HEK293T (cell line): ENCODE measurements around the gene DNAH9.

ENCODE experiments used
- CTBP1 ChIP-seq: fragments of 450-650 bp; IDR thresholded peaks from 2 replicates; pipeline ENCODE4 v1.6.1; 2016; ENCODE audit warnings: borderline replicate concordance
- NFRKB ChIP-seq: fragments of 450-650 bp; IDR thresholded peaks from 2 replicates; pipeline ENCODE4 v1.6.1; 2016; ENCODE audit warnings: mild to moderate bottlenecking, moderate library complexity
- SP1 ChIP-seq: fragments of 450-650 bp; IDR thresholded peaks from 2 replicates; pipeline ENCODE4 v1.6.1; 2017
- TARDBP ChIP-seq: fragments of 450-650 bp; IDR thresholded peaks from 2 replicates; pipeline ENCODE4 v1.6.1; 2016
- TF ChIP-seq, protein P1 (sequence below): fragments of 450-650 bp; IDR thresholded peaks from 2 replicates; pipeline ENCODE4 v1.6.1; 2016

GRCh38 chr17:11554542-11554941 is 43.7 kb upstream of the DNAH9 start:
- TF ChIP-seq SP1 (no peak), NFRKB (no peak), TARDBP (no peak), CTBP1 (no peak)
- TF ChIP-seq, protein P1, sequence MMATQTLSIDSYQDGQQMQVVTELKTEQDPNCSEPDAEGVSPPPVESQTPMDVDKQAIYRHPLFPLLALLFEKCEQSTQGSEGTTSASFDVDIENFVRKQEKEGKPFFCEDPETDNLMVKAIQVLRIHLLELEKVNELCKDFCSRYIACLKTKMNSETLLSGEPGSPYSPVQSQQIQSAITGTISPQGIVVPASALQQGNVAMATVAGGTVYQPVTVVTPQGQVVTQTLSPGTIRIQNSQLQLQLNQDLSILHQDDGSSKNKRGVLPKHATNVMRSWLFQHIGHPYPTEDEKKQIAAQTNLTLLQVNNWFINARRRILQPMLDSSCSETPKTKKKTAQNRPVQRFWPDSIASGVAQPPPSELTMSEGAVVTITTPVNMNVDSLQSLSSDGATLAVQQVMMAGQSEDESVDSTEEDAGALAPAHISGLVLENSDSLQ, result no peak
